GM12878 (cell line): ENCODE measurements around the gene FGF2. TPM values are rescaled to one million over a fixed set of nuclear protein-coding genes. Genes with fewer than 3 reads are reported as not detected.

Source experiments
- ATAC-seq: fragments of 200-7000 bp; cut with Tn5 transposase; 3 replicates; pipeline ENCODE4 v1.9.1; 2020; ENCODE audit warnings: mild to moderate bottlenecking, moderate library complexity
- BruUV-seq: library from RNA; stranded (reverse); fragments of 400-500 nt; replicated peaks from 2 replicates; lab custom pipeline; 2021; lab: Mats Ljungman, UMichigan
- CTCF ChIA-PET: fragments of 300-600 bp; sonication (Branson Sonifier 250); formaldehyde crosslinking; extraction: SDS; loops from one replicate; lab custom pipeline; 2021; ENCODE audit warnings: inconsistent platforms; lab: Yijun Ruan, JAX
- POLR2A ChIA-PET: fragments of 350-600 bp; formaldehyde crosslinking; extraction: SDS; loops from one replicate; lab custom pipeline; 2021; ENCODE audit warnings: inconsistent platforms; lab: Charles Lee
- RAD21 ChIA-PET: fragments of 300-600 bp; sonication (Branson Sonifier 250); formaldehyde crosslinking; loops from one replicate; lab custom pipeline; 2023; ENCODE audit warnings: antibody characterized with exemption; ENCODE audit not compliant: unreplicated experiment; lab: Charles Lee
- SMC1A ChIA-PET: fragments of 300-600 bp; sonication (Branson Sonifier 250); formaldehyde crosslinking; loops from one replicate; lab custom pipeline; 2023; ENCODE audit not compliant: unreplicated experiment, uncharacterized antibody; lab: Charles Lee
- DNase-seq: peaks from one replicate; pipeline ENCODE4 v3.0.0-alpha.2; 2011; ENCODE audit warnings: low read depth, low spot score
- FAIRE-seq: peaks from 3 replicates; lab custom pipeline; 2011; peaks lifted over from hg19 to GRCh38; lab: Jason Lieb, UNC
- H2AFZ ChIP-seq: 2 replicates; pipeline ENCODE4 v1.6.0; 2011; ENCODE audit warnings: low read depth, low read length, control low read depth; ENCODE audit not compliant: control insufficient read depth
- H3K27ac ChIP-seq: 2 replicates; pipeline ENCODE4 v1.5.1; 2011; ENCODE audit warnings: control low read depth; ENCODE audit not compliant: control insufficient read depth, insufficient read depth
- H3K27me3 ChIP-seq, 2 experiments: replicated peaks in 1 of 2; 2 replicates each; pipeline versions ENCODE4 v1.6.0 to v1.6.1; 2011; ENCODE audit warnings: low read length in 1 of 2; ENCODE audit not compliant: control insufficient read depth in 2 of 2, insufficient read depth in 2 of 2
- H3K36me3 ChIP-seq, 2 experiments: 2 replicates each; pipeline ENCODE4 v1.5.1; 2011; ENCODE audit warnings: low read length in 1 of 2; ENCODE audit not compliant: control insufficient read depth in 2 of 2, insufficient read depth in 2 of 2
- H3K4me1 ChIP-seq: 2 replicates; pipeline ENCODE4 v1.6.1; 2011; ENCODE audit warnings: mild to moderate bottlenecking, low read length, moderate library complexity, mixed read lengths; ENCODE audit not compliant: control insufficient read depth, insufficient read depth
- H3K4me2 ChIP-seq: 2 replicates; pipeline ENCODE4 v1.6.0; 2011; ENCODE audit warnings: control low read depth; ENCODE audit not compliant: control insufficient read depth, insufficient read depth
- H3K4me3 ChIP-seq: fragments of 200-600 bp; sonication (generic); 2 replicates; pipeline ENCODE4 v1.5.1; 2016
- H3K79me2 ChIP-seq: 2 replicates; pipeline ENCODE4 v1.6.0; 2011; ENCODE audit warnings: low read length; ENCODE audit not compliant: control insufficient read depth, insufficient read depth
- H3K9ac ChIP-seq: 2 replicates; pipeline ENCODE4 v1.8.0; 2011; ENCODE audit warnings: low read length, control low read depth, mixed read lengths; ENCODE audit not compliant: control insufficient read depth, insufficient read depth
- H3K9me3 ChIP-seq: replicated peaks from 3 replicates; pipeline ENCODE4 v1.5.1; 2011; ENCODE audit warnings: mild to moderate bottlenecking, low read length; ENCODE audit not compliant: control insufficient read depth, insufficient read depth
- H4K20me1 ChIP-seq: 2 replicates; pipeline ENCODE4 v1.6.0; 2011; ENCODE audit not compliant: control insufficient read depth, insufficient read depth
- CHD1 ChIP-seq: IDR thresholded peaks from 2 replicates; pipeline ENCODE4 v1.6.1; 2012; ENCODE audit warnings: low read depth, low read length, improper control_type of control experiment
- EGR1 ChIP-seq, 2 experiments: IDR thresholded peaks; 1 replicate in 1 of 2; 2 replicates in 1 of 2; pipeline ENCODE4 v1.6.1; 2011 to 2012; ENCODE audit warnings: low read depth in 2 of 2, low read length in 2 of 2, borderline replicate concordance in 1 of 2, mild to moderate bottlenecking in 1 of 2, moderate library complexity in 1 of 2
- EZH2 ChIP-seq: IDR thresholded peaks from 2 replicates; pipeline ENCODE4 v1.6.1; 2012; ENCODE audit warnings: low read depth, mild to moderate bottlenecking, control low read depth, inconsistent platforms, low read length, borderline replicate concordance; ENCODE audit not compliant: control insufficient read depth
- HDAC2 ChIP-seq: fragments of 200-600 bp; sonication (generic); IDR thresholded peaks from 2 replicates; pipeline ENCODE4 v1.6.1; 2017
- IRF5 ChIP-seq: fragments of 450-650 bp; IDR thresholded peaks from 2 replicates; pipeline ENCODE4 v1.6.1; 2017; ENCODE audit warnings: borderline replicate concordance
- NFYA ChIP-seq: IDR thresholded peaks from 2 replicates; pipeline ENCODE4 v1.6.1; 2011; ENCODE audit warnings: low read depth, mild to moderate bottlenecking, low read length, improper control_type of control experiment, borderline replicate concordance
- SIN3A ChIP-seq: IDR thresholded peaks from 2 replicates; pipeline ENCODE4 v1.6.1; 2012; ENCODE audit warnings: low read depth, low read length, improper control_type of control experiment
- SMAD5 ChIP-seq: IDR thresholded peaks from 2 replicates; pipeline ENCODE4 v1.6.1; 2016; ENCODE audit warnings: antibody characterized with exemption, low read depth
- STAT3 ChIP-seq: IDR thresholded peaks from 2 replicates; pipeline ENCODE4 v1.6.1; 2011; ENCODE audit warnings: low read depth, low read length, improper control_type of control experiment
- ZBED1 ChIP-seq: IDR thresholded peaks from 2 replicates; pipeline ENCODE4 v1.6.1; 2016; ENCODE audit warnings: borderline replicate concordance
- ZNF207 ChIP-seq: fragments of 450-650 bp; IDR thresholded peaks from 2 replicates; pipeline ENCODE4 v1.6.1; 2014; ENCODE audit warnings: antibody characterized with exemption, mild to moderate bottlenecking, borderline replicate concordance
- ZNF217 ChIP-seq: fragments of 450-650 bp; IDR thresholded peaks from 2 replicates; pipeline ENCODE4 v1.6.1; 2017; ENCODE audit warnings: antibody characterized with exemption, mild to moderate bottlenecking
- in situ Hi-C: fragments of 300-500 bp; cut with MboI; formaldehyde crosslinking; loops from 9 replicates; pipeline ENCODE4 v1.14.3; 2018; ENCODE audit warnings: mixed read lengths
- intact Hi-C: fragments of 100-400 bp; cut with micrococcal nuclease; formaldehyde crosslinking; loops from one replicate; pipeline ENCODE4 v1.14.2; 2022; ENCODE audit not compliant: unreplicated experiment
- polyA plus RNA-seq, 11 experiments: library from polyadenylated mRNA; depleted of rRNA in 4 of 11; unstranded in 6 of 11; stranded (reverse) in 5 of 11; fragments of >200 nt; fragmentation: Nextera tagmentation in 4 of 11; fragmentation: Illumina TruSeq in 1 of 11; extraction: Ambion mirVana in 4 of 11; extraction: Trizol in 1 of 11; gene quantifications; 1 replicate in 1 of 11; 2 replicates in 10 of 11; pipeline versions ENCODE4 v1.2.1 to v1.2.3, GENCODE V29; 2011 to 2016; ENCODE audit warnings: inconsistent platforms in 2 of 11, missing spikeins in 2 of 11, low read depth in 1 of 11
- total RNA-seq, 4 experiments: library from RNA; depleted of rRNA in 3 of 4; stranded (reverse); fragments of >200 nt in 3 of 4; fragmentation: Illumina TruSeq in 1 of 4; extraction: Trizol in 1 of 4; gene quantifications; 2 replicates each; pipeline versions ENCODE4 v1.2.1 to v1.2.3, GENCODE V29; 2013 to 2021
- TF ChIP-seq, protein P1 (sequence below): fragments of 450-650 bp; IDR thresholded peaks from 2 replicates; pipeline ENCODE4 v1.6.1; 2017; ENCODE audit warnings: mild to moderate bottlenecking

Gene FGF2
- total and polyA plus RNA-seq, 10 of the 15 experiments (the other 5 are each of a cell fraction or from before 2014, with no cell fraction given) = 0.13 to 1.7 (median 0.25) TPM

DNA sequence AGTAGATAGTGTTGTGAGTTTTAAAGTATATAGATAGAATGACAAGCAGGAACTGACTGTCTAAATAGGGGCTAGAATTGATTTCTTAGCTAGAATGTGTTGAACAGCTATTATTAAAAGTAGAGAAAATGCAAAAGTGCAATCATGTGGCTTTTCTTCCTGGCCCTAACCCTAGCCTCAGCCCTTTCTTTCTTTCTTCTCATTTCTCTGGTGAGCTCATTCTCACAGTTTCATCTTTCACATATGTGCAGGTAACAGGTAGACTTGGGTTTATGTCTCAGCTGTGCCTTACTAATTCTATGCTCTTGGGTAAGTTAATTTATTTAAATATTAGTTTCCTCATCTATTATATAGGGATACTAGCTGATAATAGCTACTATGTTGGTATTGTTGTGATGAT is 24.9 kb downstream of the FGF2 start:
- intact Hi-C loops (no loop called here), in situ Hi-C loops (no loop called here)
- Histone ChIP-seq H3K27ac (no peak overlapping the region), H3K36me3 (no peaks in the 10 kb centered on the region), H3K4me3 (no peak overlapping the region), H3K9me3 (no peaks in the 10 kb centered on the region; the same call in 2 of the 3 replicates), H3K79me2 (no peaks in the 10 kb centered on the region), H3K4me1 (no peaks in the 10 kb centered on the region), H3K9ac (no peak overlapping the region), H3K27me3 (no peaks in the 10 kb centered on the region; a peak in 2 of 4 replicates), H2AFZ (no peak overlapping the region), H3K4me2 (no peak overlapping the region), H4K20me1 (no peaks in the 10 kb centered on the region)
- ChIA-PET SMC1A (interaction anchor here (0.6 to 1.3 kb wide), 5 partner anchors 10 to 93 kb away, joined by 3 to 4 read pairs (median 3); no protein-coding TSS in a partner anchor), CTCF (interaction anchor here (1.1 kb wide), 1 partner anchor 133 kb away, joined by 3 read pairs; no protein-coding TSS in a partner anchor), RAD21 (interaction anchor here (1.3 kb wide), 1 partner anchor 62 kb away, joined by 3 read pairs; no protein-coding TSS in a partner anchor), POLR2A (no interaction called here)
- TF ChIP-seq NFYA (no peak), IRF5 (no peak), STAT3 (no peak), SIN3A (no peak), ZBED1 (no peak), HDAC2 (no peak), ZNF207 (no peak), CHD1 (no peak), SMAD5 (no peak), EGR1 (IDR thresholded peaks at IDR 0.05; ENCODE audit: borderline replicate concordance in 1 of 2, low read depth in 2 of 2, low read length in 2 of 2) (no peak), EZH2 (no peak), ZNF217 (no peak)
- TF ChIP-seq, protein P1, sequence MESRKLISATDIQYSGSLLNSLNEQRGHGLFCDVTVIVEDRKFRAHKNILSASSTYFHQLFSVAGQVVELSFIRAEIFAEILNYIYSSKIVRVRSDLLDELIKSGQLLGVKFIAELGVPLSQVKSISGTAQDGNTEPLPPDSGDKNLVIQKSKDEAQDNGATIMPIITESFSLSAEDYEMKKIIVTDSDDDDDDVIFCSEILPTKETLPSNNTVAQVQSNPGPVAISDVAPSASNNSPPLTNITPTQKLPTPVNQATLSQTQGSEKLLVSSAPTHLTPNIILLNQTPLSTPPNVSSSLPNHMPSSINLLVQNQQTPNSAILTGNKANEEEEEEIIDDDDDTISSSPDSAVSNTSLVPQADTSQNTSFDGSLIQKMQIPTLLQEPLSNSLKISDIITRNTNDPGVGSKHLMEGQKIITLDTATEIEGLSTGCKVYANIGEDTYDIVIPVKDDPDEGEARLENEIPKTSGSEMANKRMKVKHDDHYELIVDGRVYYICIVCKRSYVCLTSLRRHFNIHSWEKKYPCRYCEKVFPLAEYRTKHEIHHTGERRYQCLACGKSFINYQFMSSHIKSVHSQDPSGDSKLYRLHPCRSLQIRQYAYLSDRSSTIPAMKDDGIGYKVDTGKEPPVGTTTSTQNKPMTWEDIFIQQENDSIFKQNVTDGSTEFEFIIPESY = no peak
- no peak for FAIRE-seq
- DNase-seq = no peak
- ATAC-seq = no peak
- BruUV-seq = no TSS peak
